PC-9 (cell line): ENCODE data around the gene CLTRN.

Source experiments
- EZH2 ChIP-seq: fragments of 200-600 bp; sonication (generic); IDR thresholded peaks from 2 replicates; pipeline ENCODE4 v1.8.0; 2017; ENCODE audit warnings: antibody characterized with exemption, low read depth
- TF ChIP-seq, protein P1 (sequence below): fragments of 200-600 bp; sonication (generic); conservative IDR thresholded peaks from 2 replicates; pipeline ENCODE4 v1.6.1; 2017; ENCODE audit warnings: mixed run types, antibody characterized with exemption, mild to moderate bottlenecking, moderate library complexity

DNA sequence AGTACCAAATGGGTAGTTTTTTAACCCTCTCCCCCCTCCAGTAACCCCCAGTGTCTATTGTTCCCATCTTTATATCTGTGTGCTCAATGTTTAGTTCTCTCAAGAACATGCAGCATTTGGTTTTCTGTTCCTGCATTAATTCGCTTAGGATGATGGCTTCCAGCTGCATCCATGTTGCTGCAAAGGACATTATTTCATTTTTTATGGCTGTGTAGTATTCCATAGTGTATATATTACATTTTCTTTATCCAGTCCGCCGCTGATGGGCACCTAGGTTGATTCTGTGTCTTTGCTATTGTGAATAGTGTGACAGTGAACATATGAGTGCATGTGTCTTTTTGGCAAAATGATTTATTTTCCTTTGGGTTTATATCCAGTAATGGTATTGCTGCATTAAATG is 31.9 kb upstream of the CLTRN start:
- TF ChIP-seq, protein P1, sequence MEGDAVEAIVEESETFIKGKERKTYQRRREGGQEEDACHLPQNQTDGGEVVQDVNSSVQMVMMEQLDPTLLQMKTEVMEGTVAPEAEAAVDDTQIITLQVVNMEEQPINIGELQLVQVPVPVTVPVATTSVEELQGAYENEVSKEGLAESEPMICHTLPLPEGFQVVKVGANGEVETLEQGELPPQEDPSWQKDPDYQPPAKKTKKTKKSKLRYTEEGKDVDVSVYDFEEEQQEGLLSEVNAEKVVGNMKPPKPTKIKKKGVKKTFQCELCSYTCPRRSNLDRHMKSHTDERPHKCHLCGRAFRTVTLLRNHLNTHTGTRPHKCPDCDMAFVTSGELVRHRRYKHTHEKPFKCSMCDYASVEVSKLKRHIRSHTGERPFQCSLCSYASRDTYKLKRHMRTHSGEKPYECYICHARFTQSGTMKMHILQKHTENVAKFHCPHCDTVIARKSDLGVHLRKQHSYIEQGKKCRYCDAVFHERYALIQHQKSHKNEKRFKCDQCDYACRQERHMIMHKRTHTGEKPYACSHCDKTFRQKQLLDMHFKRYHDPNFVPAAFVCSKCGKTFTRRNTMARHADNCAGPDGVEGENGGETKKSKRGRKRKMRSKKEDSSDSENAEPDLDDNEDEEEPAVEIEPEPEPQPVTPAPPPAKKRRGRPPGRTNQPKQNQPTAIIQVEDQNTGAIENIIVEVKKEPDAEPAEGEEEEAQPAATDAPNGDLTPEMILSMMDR: no peak
- no peak for TF ChIP-seq EZH2
